Transverse colon (tissue), 4 donors: ENCODE measurements around the gene WBP2NL. TPM values are rescaled to one million over a fixed set of nuclear protein-coding genes. Genes with fewer than 3 reads are reported as not detected.

ENCODE experiments used
- DNase-seq: peaks from one replicate; pipeline ENCODE4 v3.0.0-alpha.2; 2019
- H3K27ac ChIP-seq, 4 donors: fragments of 200-600 bp; sonication (generic); 2 replicates each; pipeline ENCODE4 v1.5.1; 2016 to 2018; ENCODE audit warnings: inconsistent platforms in 4 of 4
- H3K27me3 ChIP-seq: fragments of 200-600 bp; sonication (generic); 2 replicates; pipeline ENCODE4 v1.5.1; 2017; ENCODE audit warnings: inconsistent platforms
- H3K36me3 ChIP-seq, 4 donors: fragments of 200-600 bp; sonication (generic); 2 replicates each; pipeline ENCODE4 v1.5.1; 2017 to 2019; ENCODE audit warnings: inconsistent platforms in 4 of 4
- H3K4me1 ChIP-seq, 4 donors: fragments of 200-600 bp; sonication (generic); 2 replicates each; pipeline ENCODE4 v1.5.1; 2017 to 2020; ENCODE audit warnings: inconsistent platforms in 4 of 4
- H3K4me3 ChIP-seq, 4 donors: fragments of 200-600 bp; sonication (generic); 1 replicate in 1 of 4; 2 replicates in 3 of 4; pipeline versions ENCODE4 v1.5.1 to v1.6.1; 2017 to 2019; ENCODE audit warnings: inconsistent platforms in 4 of 4
- H3K9me3 ChIP-seq, 2 donors: fragments of 200-600 bp; sonication (generic); 2 replicates each; pipeline ENCODE4 v1.5.1; 2017 to 2019; ENCODE audit warnings: inconsistent platforms in 2 of 2
- CTCF ChIP-seq, 5 experiments: fragments of 200-600 bp in 3 of 5; fragments of 450-650 bp in 2 of 5; sonication (generic) in 3 of 5; IDR thresholded peaks; 1 replicate in 2 of 5; 2 replicates in 3 of 5; pipeline ENCODE4 v1.5.1; 2016 to 2017; ENCODE audit warnings: antibody characterized with exemption in 5 of 5, inconsistent platforms in 3 of 5, mild to moderate bottlenecking in 2 of 5, moderate library complexity in 1 of 5
- EP300 ChIP-seq: sonication (generic); formaldehyde crosslinking; IDR thresholded peaks from one replicate; pipeline ENCODE4 v1.6.1; 2017; ENCODE audit warnings: antibody characterized with exemption, low read depth
- POLR2A ChIP-seq: fragments of 450-650 bp; IDR thresholded peaks from one replicate; pipeline ENCODE4 v1.6.1; 2016; ENCODE audit warnings: antibody characterized with exemption, mild to moderate bottlenecking, moderate library complexity
- POLR2AphosphoS5 ChIP-seq, 3 donors: sonication (generic); formaldehyde crosslinking; IDR thresholded peaks; one replicate each; pipeline ENCODE4 v1.6.1; 2016; ENCODE audit warnings: antibody characterized with exemption in 3 of 3
- WGBS, 2 donors: methylation state at CpG; one replicate each; pipeline ENCODE4 v1.1.5; 2018; ENCODE audit warnings: low coverage in 1 of 2; 5-methylcytosine and 5-hydroxymethylcytosine counted together
- in situ Hi-C, 4 donors: fragments of 200-750 bp; cut with MboI; loops; one replicate each; pipeline versions ENCODE4 v1.15.0 to v1.15.1; 2017; ENCODE audit warnings: low sequenced_read_pairs in 3 of 4, low pct_ligation_motif_present in 1 of 4, low pct_unique_long_range_greater_than_20kb in 1 of 4
- intact Hi-C: fragments of 100-400 bp; cut with DNase I; formaldehyde crosslinking; loops from one replicate; pipeline ENCODE4 v1.15.1; 2023; ENCODE audit warnings: low total_unique reads
- small RNA-seq, 4 donors: library from RNA; depleted of rRNA; stranded (forward); fragments of <200 nt; gene quantifications; one replicate each; pipeline ENCODE3, GENCODE V24; 2016
- total RNA-seq, 4 donors: library from RNA; depleted of rRNA; stranded (reverse); fragments of >200 nt; gene quantifications; one replicate each; pipeline ENCODE4 v1.1.0, GENCODE V29; 2016

The WBP2NL gene
- total RNA-seq, 4 donors from 2014 or later, result 0.96 to 12.0 (median 3.5) TPM; not detected in 1

DNA sequence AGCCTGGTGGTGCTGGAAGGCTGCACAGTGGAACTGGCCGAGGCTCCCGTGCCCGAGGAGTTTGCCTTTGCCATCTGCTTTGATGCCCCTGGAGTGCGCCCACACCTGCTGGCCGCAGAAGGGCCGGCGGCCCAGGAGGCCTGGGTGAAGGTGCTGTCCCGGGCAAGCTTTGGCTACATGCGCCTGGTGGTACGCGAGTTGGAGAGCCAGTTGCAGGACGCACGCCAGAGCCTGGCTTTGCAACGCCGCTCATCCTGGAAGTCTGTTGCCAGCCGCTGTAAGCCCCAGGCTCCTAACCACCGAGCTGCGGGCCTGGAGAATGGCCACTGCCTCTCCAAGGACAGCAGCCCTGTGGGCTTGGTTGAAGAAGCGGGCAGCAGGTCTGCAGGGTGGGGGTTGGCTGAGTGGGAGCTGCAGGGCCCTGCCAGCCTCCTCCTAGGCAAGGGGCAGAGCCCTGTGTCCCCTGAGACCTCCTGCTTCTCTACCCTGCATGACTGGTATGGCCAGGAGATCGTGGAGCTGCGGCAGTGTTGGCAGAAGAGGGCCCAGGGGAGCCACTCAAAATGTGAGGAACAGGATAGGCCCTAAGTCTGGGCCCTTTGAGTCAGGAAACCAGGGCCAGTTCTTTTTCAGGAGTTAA, 79.0 kb downstream of the WBP2NL start:
- H3K27me3 ChIP-seq, result no peaks in the 10 kb centered on the region
- H3K4me1 ChIP-seq, result peaks cover 27 to 52% (median 40%) of the 10 kb centered on the region in 4 donors
- in situ Hi-C loops, result no loop called here
- WGBS, 2 donors, result 88% methylated on average over 13 of the region's 21 CpGs; no CpG with 5 or more reads in 1 of the 2 donors
- peak overlapping the region; percentile 96 to 98 (median 97) for H3K27ac ChIP-seq
- DNase-seq, result no peak
- H3K4me3 ChIP-seq, result no peak overlapping the region
- no peaks in the 10 kb centered on the region for H3K36me3 ChIP-seq
- no peaks in the 10 kb centered on the region for H3K9me3 ChIP-seq
- TF ChIP-seq CTCF (IDR thresholded peaks at IDR 0.05), result no peak
- TF ChIP-seq EP300, result no peak
- no peak for TF ChIP-seq POLR2AphosphoS5 (IDR thresholded peaks at IDR 0.05)
- no peak for TF ChIP-seq POLR2A
- intact Hi-C loops, result no loop called here

Small RNA genes within 50 kb of the gene (small RNA-seq; reads per million reads assigned to genes)
- gene SNORD13P1, result 0 reads per million in 4 donors

Other genes starting within 250 kb of the WBP2NL start
- 1 to 10 TPM in 2 of 4 donors, not detected in 2; 5.9 to 9.8 TPM for gene CCDC134, start 198.1 kb upstream of the WBP2NL start, total RNA-seq
- 100 to 1,000 TPM; 156 to 252 (median 166) TPM for gene SREBF2, start 165.7 kb upstream of the WBP2NL start, total RNA-seq
- gene SHISA8, start 83.7 kb upstream of the WBP2NL start, total RNA-seq, result under 1 TPM in 1 of 4 donors, not detected in 3; 0.32 TPM
- gene TNFRSF13C, start 72.0 kb upstream of the WBP2NL start, total RNA-seq, result 10 to 100 TPM in 1 of 4 donors, 1 to 10 TPM in 1, under 1 TPM in 2; 0.20 to 15.3 (median 4.3) TPM
- gene CENPM, start 51.6 kb upstream of the WBP2NL start, total RNA-seq, result 10 to 100 TPM in 2 of 4 donors, 1 to 10 TPM in 1, not detected in 1; 6.0 to 22.9 (median 11.0) TPM
- gene SEPTIN3, start 29.3 kb upstream of the WBP2NL start, total RNA-seq, result under 1 TPM in 2 of 4 donors, not detected in 2; 0.48 to 0.68 TPM
- gene NAGA, start 72.0 kb downstream of the WBP2NL start, total RNA-seq, result 100 to 1,000 TPM in 2 of 4 donors, 10 to 100 TPM in 2; 48.3 to 120 (median 96.0) TPM
- 10 to 100 TPM in 3 of 4 donors, 1 to 10 TPM in 1; 6.4 to 17.6 (median 12.7) TPM for gene PHETA2, start 75.5 kb downstream of the WBP2NL start, total RNA-seq
- gene SMDT1, start 80.9 kb downstream of the WBP2NL start, total RNA-seq, result 10 to 100 TPM in 3 of 4 donors, 1 to 10 TPM in 1; 4.8 to 44.9 (median 18.8) TPM
- gene NDUFA6, start 92.0 kb downstream of the WBP2NL start, total RNA-seq, result 100 to 1,000 TPM in 1 of 4 donors, 10 to 100 TPM in 3; 17.2 to 723 (median 88.7) TPM
- 1 to 10 TPM; 1.2 to 9.7 (median 3.3) TPM for gene CYP2D6, start 132.0 kb downstream of the WBP2NL start, total RNA-seq